Measurements from ENCODE around the gene TMEM87A.

GRCh38 chr15:42207674-42208579 lies 65.3 kb downstream of the TMEM87A start, which contains the start of gene VPS39:
- no peak for TF ChIP-seq CTCF (IDR thresholded peaks at IDR 0.05)
- peak in 1 of 2 donors; percentile 20 for TF ChIP-seq POLR2A (IDR thresholded peaks at IDR 0.05)
- peak; percentile 58 to 83 for TF ChIP-seq POLR2AphosphoS5 (IDR thresholded peaks at IDR 0.05; ENCODE audit: insufficient read depth in 1 of 2, low read depth in 1 of 2)

Measured in vagina (tissue), 2 donors.